Activated CD4-positive, CD25-positive, alpha-beta regulatory T cell treated with anti-CD3 and anti-CD28 coated beads, Interleukin-2, amount 50 U/mL, for 72 hours (primary cell): ENCODE measurements around the gene MTUS2.

Experiments used
- DNase-seq: peaks from one replicate; pipeline ENCODE4 v3.0.0; 2021

MTUS2 gene

DNA sequence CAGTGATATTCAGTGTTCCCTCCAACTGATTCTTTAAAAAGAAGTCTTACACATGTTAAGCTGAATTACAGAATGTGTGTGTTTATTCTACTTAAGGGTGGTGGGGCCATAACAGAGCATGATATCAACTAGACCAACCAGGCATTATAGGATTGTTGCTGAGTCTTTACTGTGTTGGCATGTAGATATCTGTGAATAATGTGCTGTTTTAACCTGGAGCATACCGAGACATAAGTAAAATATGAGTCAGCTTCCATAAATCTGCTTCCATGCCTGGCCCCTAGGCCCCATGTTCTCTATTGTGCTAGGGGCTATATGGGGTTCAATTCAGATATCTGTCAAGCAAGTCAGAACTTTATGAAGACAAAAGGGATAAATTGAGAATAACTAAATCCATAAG, 295.7 kb downstream of the MTUS2 start:
- no peak for DNase-seq

DNA sequence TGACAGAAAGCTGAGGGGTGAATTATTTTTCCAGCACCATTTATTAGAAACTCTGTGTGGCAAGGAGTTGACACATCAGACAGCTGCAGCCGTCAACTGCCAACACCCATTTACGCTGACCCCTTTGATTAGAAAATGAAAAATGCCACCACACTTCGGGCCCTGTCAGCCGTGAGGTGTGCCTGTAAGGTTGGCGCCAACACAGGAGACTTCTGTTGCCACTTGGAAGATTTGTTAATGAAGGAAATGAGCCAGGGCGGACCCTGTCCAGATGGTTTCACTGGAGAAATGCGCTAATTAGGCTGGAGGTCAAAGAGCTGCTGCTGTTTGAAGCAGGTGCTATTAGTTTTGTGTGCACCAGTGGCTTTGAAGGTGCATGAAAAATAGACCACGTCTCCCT, 297.5 kb downstream of the MTUS2 start:
- DNase-seq = no peak

DNA sequence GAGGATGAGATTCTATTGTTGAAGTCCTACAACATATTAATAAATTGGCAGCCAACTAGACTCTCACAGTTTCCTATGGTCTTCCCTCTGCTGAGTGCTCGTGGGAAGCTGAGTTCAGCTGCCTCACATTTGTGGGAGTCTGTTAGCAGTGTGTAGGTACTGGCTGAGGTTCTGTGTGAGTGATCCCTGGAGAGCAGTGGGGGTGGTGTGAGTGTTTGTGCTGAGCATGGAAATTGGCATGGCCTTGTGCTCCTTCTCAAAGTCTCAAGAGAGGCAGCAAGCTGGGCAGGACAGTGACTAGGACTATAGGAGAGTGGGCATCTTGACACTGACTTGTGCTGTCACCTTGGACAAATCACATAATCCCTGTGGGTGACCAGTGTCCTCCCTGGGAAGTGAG, 298.3 kb downstream of the MTUS2 start:
- DNase-seq = no peak

DNA sequence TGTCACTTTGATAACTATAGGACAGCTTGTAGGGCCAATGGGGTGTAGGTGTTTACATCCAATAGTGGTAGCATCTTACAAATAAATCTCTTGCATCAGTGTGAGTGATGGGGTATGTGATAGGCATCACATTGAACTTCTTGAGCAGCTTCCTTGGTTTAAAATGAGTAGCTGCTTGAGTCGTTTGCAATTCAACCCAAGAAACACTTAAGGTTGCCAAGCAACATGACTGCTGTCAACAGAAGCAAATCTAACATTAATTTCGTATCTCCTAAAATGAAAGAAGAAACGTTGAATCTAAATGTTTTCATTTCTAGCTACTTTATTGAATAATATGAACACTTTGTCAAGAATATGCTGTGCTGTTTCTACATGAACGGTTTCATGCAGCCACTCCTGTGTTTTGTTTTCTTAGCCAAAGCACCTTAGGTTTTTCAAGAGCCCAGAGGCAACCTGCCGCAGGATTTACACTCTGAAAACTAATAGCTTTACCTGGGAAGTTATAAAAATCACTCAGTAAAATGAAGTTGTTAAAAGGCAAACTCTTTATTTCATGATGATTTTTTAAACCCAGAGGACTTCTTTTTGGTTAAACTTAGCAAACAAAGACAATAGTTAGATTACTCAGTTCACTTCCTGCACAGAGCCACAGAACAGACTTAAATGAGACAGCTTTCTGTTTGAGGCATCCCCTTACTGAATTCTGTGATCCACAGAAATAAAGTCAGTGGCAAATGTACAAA, 305.2 kb downstream of the MTUS2 start:
- DNase-seq = no peak

DNA sequence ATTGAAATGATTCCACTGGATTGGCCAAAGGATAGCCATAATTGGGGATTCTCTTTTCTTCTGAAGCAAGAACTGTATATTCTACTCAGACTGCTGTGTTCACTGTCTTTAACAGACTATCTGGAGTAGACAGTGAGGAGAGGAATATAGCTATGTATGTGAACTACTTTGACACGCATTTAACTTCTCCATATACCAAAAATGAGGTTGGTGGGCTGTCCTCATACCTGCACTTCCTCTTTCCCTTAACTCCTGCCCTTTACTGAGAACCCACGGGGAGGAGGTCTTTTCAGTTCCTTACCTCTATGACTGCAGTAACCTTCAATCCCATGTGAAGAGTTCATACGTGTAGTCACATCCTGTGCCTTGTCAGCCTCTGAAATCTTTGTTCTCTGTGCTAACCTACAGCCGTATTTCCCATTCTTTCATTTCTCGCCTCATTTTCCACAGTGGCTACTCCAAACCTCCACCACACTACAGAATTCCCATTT, 305.8 kb downstream of the MTUS2 start:
- no peak for DNase-seq

DNA sequence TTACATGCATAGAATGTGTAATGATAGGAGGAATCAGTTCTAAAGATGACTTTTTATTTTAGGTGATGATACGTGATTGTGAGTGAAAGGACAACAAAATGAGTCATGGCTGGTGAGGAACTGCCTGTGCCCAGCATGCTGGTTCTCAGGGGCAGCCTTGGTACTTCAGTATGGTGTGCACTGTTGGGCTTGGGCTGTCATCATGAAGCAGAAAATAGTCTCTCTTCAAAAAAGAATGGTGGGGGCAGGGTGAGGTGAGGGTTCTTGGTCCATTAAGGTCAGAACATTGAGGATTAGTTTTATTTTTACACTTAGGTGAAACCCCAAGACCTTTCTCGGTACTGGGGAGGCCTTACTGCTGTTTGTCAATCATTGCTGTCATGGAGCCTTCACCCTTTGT, 309.5 kb downstream of the MTUS2 start:
- no peak for DNase-seq

DNA sequence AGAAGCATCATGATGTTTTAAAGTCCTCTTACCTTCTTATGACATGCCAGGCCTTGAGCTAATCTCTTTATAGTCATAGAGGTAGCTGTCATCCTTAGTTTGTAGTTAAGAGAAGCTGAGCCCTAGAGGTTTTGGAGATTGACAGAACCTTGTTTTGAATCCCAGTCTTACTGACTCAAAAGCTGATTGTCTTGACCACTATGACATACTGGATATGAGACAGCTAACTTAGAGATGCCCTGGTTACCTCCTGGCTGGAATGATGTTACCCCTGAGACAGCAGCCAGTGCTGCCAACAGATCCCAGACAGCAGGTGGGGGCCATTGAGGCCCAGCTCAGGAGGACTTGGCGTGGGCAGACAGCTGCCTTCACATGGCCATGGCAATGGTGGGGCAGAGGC, 311.0 kb downstream of the MTUS2 start:
- DNase-seq = no peak

DNA sequence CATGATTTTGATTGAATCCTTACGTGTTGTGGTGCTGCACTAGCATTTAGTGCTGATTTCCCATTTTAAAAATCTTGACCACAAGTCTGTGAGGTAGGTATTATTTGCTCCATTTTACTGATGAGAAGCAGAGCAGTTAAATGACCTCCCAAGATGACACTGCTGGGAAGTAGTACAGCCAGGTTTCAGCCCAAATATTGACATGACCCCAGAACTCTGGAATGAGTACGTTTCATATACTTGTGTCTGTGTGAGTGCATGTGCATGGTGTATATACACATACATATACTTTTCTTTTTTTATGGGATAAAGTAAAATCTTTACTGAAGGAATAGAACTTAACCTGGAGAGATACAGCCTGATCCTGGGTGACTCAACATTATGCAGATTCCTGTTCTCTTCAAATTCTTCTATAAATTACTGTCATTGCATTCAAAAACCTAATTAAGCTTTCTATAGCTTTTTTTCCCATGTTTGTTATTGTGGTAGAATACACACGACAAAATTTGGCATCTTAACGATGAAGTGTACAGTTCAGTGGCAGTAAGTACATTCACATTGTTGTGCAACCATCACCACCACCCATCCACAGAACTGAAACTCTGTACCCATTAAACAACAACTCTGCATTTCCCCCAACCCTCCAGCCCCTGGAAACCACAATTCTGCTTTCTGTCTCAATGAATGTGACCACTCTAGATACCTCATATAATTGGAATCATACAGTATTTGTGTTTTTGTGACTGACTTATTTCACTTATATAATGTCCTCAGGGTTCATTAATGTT, 311.9 kb downstream of the MTUS2 start:
- DNase-seq = no peak

DNA sequence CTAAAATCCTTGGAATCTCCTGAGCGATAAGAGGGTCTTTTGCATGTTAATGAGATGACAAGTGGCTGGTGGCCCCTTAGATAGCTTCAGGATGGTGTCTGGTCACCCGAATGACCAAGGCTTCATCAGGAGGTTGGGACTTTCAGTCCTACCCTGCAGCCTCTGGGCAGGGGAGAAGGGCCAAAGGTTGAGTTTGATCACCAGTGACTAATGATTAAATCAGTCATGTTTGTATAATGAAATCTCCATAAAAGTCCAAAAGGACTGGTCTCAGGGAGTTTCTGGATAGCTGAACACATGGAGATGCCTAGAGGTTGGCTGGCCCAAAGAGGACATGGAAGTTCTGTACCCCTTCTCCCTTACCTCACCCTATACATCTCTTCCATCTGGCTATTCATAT, 316.2 kb downstream of the MTUS2 start:
- no peak for DNase-seq

DNA sequence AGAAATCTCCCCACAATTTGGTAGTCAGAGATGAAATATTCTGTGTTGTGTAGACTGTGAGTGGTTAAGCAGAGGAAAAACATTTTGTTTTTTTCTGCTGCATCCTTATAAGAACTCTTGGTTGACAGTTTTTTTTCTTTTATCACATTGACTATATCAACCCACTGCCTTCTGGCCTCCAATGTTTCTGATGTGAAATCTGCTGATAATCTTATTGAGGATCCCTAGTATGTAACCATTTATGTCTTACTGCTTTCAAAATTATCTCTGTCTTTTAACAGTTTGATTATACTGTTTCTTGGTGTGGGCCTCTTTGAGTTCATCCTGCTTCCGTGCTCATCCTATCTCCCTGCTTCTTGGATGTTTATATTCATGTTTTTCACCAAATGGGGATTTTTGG, 316.9 kb downstream of the MTUS2 start:
- DNase-seq = no peak

DNA sequence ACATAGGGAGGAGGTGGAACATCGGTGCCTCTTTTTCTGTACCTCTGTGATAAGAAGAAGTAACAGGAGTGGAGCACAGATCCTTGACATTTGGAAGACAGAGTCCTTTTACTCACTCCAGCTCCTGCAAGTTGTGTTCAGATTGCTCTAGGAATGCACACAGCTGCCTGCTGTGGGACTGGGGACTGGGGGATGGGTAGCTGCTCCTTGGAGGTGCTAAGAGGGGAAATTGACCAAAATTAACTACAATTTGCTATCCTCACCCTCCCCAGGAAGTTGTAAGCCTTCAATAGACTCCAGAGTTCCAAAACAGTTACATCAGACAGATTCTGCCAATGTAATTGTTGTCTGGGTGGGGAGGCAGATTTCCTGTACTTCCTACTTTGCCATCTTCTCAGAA, 317.9 kb downstream of the MTUS2 start:
- DNase-seq = no peak

DNA sequence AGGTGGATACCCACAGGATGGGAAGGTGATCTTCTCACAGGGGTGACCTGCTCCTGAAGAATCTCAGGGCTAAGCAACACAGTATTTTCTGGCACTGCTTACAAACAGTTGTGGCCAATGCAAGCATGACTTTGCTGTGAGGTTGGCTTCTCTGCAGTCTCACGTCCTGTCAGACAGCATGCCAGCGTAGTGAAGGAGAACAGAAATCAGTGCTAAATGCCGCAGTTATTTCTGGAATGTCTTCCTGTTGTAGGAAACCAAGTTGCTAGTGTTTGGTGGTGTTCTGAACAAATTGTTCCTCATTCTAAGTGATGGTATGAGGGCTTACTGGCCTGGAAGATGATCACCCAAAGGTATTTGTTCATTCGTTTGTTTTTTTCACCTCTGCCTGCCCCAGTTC, 320.1 kb downstream of the MTUS2 start:
- no peak for DNase-seq

DNA sequence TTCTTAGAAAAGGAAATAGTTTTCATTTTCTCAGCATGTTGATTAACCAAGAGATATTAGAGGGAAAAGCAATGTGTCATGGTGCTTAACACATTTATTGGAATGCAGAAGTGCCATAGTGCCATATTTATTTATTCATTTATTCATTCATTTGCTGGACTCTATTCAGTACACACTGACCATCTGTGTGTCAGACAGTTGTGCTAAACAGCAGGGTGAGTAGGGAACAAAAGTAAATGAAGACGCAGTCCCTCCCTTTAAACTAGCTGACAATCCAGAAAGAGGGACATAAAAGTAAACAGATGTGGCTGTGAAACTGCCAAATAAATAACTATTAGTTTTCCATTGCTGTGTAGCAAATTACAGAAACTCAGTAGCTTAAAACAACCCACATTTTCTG, 323.7 kb downstream of the MTUS2 start:
- no peak for DNase-seq

DNA sequence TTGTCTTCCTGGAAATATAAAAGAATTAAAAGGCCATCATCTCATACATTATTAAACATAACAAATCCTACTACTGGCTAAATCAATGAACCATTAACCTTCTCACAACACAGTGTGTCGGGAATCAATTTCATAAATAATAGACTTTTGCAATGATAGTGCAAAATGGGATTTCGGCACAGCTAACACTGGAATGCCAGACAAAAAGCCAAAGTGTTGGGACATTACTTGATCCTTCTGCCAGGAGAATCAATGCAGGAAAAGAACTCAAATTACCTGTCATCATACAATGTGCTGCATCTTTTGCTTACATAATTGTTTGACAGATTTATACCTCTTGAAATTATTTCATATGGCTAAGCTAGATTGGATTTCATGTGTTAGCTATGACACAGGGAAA, 334.3 kb downstream of the MTUS2 start:
- no peak for DNase-seq

DNA sequence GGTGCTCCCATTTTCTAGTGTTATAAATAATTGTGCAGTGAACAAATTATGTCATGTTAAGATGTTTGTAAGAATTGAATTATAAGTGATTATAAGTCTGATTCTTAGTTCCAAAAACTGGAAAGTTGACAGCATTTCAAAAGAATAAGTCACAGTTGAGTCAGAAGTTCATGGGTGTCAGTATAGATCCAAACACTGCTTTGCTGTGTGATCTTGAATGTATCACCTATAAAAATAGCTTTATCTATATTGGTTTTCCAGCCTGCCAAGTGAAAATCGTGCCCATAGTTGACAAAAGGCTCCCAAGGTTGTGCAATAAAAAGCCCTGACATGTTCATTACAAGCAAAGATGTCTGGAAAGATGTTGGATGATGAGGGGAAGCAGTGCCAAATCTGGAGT, 336.0 kb downstream of the MTUS2 start:
- DNase-seq = no peak

DNA sequence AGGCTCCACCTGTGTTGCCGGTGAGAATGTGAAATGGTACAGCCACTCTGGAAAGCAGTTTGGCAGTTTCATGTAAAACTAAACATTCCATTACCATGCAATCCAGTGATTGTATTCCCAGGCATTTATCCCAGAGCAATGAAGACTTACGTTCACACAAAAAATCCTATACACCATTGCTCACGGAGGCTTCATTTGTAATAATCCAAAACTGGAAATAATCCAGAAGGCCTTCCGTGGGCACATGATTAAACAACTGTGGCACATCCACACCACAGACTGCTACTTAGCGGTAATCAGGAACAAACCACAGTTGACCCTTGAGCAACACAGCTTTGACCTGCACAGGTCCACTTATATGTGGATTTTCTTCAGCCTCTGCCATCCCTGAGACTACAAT, 339.7 kb downstream of the MTUS2 start:
- no peak for DNase-seq

DNA sequence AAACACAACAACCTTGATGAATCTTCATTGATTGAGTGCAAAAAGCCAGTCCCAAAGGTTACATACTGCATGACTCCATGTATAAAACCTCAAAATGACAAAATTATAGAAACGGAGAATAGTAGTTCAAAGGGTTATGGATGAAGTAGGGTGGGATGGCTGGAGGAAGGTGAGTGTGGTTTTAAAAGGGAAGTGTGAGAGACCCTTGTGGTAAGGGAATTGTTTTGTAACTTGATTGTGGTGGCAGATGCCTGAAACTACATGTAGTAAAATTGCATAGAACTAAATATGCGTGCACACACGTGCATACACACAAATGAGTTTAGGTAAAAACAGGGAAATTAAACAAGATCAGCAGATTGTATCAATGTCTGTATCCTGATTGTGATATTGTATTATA, 340.7 kb downstream of the MTUS2 start:
- DNase-seq = no peak

DNA sequence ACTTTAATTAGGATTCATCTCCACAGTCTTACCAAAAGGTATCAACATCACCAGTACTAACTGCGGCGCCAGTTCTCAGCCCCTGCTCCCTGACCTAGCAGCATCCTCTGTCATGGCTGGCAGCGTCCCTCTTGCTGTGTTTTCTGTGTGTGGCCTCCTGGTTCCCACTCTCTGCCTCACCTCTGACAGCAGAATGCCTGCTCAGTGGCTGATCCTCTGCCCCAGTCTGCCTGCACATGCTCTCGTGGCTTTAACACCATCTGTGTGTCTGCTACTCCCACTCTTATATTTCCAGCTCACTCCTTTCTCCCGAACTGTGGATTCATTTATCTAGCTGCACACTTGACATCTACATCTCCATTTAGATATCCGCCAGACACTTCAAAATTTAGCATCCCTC, 341.5 kb downstream of the MTUS2 start:
- DNase-seq = no peak

DNA sequence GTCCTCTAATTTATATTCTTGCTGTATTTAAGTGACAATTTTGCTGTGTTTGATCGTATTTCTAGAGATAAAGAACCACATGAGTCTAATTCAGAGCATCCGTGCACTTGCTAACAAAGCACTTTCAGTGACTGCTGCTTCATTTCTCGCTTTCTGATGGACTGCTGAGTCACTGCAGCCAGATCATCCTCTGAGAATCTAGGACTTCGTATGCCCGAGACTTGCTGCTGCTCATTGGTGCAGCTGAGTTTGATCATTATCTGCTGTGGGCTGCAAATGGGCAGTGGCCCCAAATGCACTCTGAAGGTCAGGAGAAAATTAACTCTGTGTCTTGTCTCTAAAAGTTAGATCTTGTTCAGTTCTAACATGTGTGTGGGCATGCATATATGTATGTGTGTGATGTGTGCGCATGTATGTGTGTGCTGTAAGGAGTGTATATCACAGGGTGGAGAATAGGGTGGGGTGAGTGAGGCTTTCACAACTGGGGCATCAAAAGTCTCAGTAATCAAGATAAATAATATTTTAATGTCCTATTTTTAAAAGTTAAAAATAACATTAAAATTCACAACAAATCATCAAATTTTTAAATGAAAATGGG, 342.6 kb downstream of the MTUS2 start:
- no peak for DNase-seq

DNA sequence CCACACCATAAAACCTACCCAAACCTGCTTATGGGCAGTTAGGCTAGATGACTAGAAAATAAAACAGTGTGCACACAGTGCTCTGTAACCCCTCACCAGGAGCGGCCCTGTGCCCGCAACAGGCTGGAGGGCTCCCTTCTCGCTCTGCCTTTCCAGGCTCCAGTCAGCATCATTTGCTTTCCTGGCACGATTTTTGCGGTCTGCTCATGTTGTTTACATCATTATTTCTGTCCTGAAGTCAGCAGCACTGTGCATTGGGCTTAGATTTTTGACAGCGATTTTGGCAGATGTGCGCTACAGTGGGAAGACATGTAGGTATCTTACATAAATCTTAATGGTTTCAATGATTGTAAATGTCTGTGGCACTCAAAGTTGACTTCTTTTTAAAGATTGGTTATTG, 344.0 kb downstream of the MTUS2 start:
- no peak for DNase-seq

DNA sequence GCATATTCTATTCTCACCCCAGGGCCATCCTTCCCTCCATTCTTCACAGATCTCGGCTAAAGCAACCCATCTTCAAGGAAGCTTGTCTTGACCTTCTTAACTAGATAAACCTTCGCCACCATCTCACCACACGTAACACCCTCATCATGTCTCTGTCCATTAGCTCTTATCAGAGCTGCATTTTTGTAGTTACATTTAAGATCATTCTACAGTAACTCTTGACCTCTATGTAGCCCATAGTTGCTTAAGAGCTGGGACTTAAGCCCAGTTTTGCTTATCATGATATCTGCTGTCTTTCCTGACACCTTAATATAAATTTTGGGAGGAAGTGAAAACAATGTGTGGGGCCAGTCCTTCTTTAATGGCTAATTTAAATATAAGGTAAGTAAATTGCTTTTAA, 345.1 kb downstream of the MTUS2 start:
- DNase-seq = no peak

DNA sequence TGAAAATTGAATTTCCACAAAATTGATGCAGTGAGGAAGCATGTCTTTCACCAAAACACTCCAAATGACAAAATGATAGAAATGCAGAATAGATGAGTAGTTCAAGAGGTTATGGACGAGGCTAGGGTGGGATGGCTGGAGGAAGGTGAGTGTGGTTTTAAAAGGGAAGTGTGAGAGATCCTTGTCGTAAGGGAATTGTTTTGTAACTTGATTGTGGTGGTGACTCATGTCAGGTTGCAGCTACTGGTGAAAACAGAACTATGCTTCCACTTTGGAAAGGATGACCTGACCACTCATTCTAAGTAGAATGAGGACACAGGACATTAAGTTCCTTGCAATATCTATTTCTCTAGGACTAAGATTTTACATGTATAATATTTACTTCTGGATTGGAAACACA, 345.7 kb downstream of the MTUS2 start:
- no peak for DNase-seq

DNA sequence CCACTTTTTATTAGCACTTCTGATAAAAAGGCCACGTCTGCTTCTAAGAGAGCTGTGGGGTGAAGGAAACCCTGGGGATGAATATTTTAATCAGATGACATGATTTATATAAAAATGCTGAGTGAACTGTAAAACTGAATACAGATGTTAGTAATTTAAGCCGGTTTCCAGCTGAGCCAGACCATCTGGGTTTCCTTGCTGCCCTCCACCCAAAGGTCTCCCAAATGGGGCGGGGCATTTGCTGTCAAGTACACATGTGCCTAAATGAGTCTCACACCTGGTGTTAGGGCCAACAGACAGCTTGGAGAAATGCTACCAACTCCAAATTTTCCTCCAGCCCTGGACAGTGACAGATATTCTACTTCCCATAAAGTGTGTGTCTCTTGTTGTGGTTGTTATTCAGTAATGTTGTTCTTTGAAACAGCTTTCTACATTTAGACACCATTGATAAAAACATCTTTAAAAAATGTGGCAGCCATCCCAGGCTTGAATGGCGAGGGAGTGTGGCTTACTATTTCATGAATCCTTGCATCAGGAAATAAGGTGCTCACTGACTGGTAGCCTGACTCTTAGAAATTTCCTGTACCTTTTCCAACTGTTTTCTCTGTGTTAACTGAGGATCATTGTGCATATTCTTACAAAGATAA, 350.4 kb downstream of the MTUS2 start:
- no peak for DNase-seq

DNA sequence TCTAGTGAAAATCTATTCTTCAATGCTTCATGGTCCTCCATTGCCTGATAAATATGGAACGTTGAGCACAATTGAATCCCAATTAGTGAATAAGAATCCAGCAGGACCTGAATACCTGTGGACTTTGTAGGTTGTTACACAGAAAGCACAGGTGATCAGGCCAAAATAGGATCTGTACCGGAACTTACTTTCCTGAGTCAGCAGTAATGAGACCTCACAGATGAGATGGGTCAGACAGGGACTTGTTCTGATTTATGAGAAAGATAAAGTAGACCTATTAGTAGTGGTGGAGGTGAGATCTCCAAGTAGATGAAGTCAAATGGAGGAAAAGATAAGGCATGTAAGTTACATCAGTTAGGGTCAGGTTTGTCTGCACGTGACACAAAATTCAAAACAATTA, 351.1 kb downstream of the MTUS2 start:
- DNase-seq = no peak
